Calu3 (cell line): ENCODE data around the gene FRMD1. TPM values are rescaled to one million over a fixed set of nuclear protein-coding genes. Genes with fewer than 3 reads are reported as not detected.
"Not testable (repeated sequence)": the region's sequence is repeated elsewhere in the genome, so short reads cannot be mapped to it uniquely, and the experiment has no call there.

ENCODE experiments used
- BruUV-seq: library from RNA; stranded (reverse); fragments of 400-500 nt; replicated peaks from 2 replicates; lab custom pipeline; 2021; lab: Mats Ljungman, UMichigan
- CTCF ChIA-PET: fragments of 300-600 bp; sonication (Branson Sonifier 250); formaldehyde crosslinking; loops from one replicate; lab custom pipeline; 2022; ENCODE audit warnings: antibody characterized with exemption; lab: Charles Lee
- DNase-seq: peaks from one replicate; pipeline ENCODE4 v3.0.0; 2022
- H3K27ac Mint-ChIP-seq: one replicate; pipeline ENCODE4 v1.8.0; 2022; ENCODE audit warnings: mixed read lengths; ENCODE audit not compliant: unreplicated experiment
- H3K27me3 Mint-ChIP-seq: one replicate; pipeline ENCODE4 v1.8.0; 2022; ENCODE audit warnings: mixed read lengths; ENCODE audit not compliant: unreplicated experiment
- H3K36me3 Mint-ChIP-seq: one replicate; pipeline ENCODE4 v1.8.0; 2022; ENCODE audit warnings: mild to moderate bottlenecking, moderate library complexity, mixed read lengths; ENCODE audit not compliant: insufficient read depth, unreplicated experiment
- H3K4me1 Mint-ChIP-seq: one replicate; pipeline ENCODE4 v1.8.0; 2022; ENCODE audit warnings: mild to moderate bottlenecking, low read depth, mixed read lengths; ENCODE audit not compliant: unreplicated experiment
- H3K4me3 Mint-ChIP-seq: one replicate; pipeline ENCODE4 v1.8.0; 2022; ENCODE audit warnings: mild to moderate bottlenecking, low read depth, moderate library complexity, mixed read lengths; ENCODE audit not compliant: unreplicated experiment
- H3K9me3 Mint-ChIP-seq: one replicate; pipeline ENCODE4 v1.8.0; 2022; ENCODE audit warnings: low read depth, mixed read lengths; ENCODE audit not compliant: unreplicated experiment
- intact Hi-C: fragments of 100-400 bp; cut with micrococcal nuclease; formaldehyde crosslinking; loops from one replicate; pipeline ENCODE4 v1.10.0; 2022; ENCODE audit not compliant: unreplicated experiment
- total RNA-seq: library from RNA; stranded (reverse); gene quantifications from 2 replicates; pipeline ENCODE4 v1.2.3, GENCODE V29; 2022
- TF ChIP-seq, protein P1 (sequence below): fragments of 200-600 bp; IDR thresholded peaks from one replicate; pipeline ENCODE4 v1.8.0; 2022; ENCODE audit warnings: antibody characterized with exemption; ENCODE audit not compliant: unreplicated experiment

The FRMD1 gene
- total RNA-seq, 1 experiment from 2014 or later, result not detected

GRCh38 chr6:168082860-168083513 lies 4.0 kb upstream of the FRMD1 start:
- no TSS peak for BruUV-seq
- no peaks in the 10 kb centered on the region for H3K36me3 Mint-ChIP-seq
- peaks cover 90% of the 10 kb centered on the region for H3K27me3 Mint-ChIP-seq
- no peaks in the 10 kb centered on the region for H3K4me1 Mint-ChIP-seq
- H3K9me3 Mint-ChIP-seq, result no peaks in the 10 kb centered on the region
- intact Hi-C loops, result no loop called here
- no peak overlapping the region for H3K27ac Mint-ChIP-seq
- CTCF ChIA-PET, result no interaction called here
- TF ChIP-seq, protein P1, sequence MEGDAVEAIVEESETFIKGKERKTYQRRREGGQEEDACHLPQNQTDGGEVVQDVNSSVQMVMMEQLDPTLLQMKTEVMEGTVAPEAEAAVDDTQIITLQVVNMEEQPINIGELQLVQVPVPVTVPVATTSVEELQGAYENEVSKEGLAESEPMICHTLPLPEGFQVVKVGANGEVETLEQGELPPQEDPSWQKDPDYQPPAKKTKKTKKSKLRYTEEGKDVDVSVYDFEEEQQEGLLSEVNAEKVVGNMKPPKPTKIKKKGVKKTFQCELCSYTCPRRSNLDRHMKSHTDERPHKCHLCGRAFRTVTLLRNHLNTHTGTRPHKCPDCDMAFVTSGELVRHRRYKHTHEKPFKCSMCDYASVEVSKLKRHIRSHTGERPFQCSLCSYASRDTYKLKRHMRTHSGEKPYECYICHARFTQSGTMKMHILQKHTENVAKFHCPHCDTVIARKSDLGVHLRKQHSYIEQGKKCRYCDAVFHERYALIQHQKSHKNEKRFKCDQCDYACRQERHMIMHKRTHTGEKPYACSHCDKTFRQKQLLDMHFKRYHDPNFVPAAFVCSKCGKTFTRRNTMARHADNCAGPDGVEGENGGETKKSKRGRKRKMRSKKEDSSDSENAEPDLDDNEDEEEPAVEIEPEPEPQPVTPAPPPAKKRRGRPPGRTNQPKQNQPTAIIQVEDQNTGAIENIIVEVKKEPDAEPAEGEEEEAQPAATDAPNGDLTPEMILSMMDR, result no peak
- no peak overlapping the region for H3K4me3 Mint-ChIP-seq
- DNase-seq, result no peak

DNA sequence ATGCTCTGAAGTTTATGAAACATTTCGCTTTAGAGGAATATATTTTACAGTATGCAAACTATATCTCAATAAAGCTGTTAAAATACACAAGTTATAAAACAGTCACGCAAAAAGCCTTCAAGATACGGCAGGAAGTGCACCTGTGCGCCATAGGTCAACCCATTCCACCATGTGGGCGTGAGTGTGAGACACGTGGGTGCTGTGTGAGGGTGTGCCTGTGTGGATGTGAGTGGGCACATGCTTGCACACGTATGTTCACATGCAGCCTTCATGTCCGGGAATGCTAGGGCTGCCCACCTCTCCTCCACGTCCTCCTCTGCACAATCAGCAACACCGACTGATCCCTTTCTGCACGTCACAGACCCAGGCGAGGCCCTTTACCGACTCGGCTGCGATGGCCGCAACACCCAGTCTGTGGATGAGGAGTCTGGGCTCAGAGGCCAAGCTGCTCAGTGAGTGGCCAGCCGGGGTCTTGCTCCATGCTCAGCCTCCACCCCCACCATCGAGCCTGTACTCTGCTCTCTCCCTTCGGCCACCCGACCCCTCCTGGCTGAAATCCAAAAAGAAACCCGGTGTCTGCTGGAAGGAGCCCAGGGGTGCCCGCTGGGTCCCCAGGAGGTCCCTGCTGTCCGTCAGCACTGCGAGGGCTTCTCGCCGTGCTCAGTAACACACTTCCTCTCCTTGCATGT lies 3.0 kb upstream of the FRMD1 start:
- no peak for DNase-seq
- no TSS peak for BruUV-seq
- CTCF ChIA-PET, result no interaction called here
- TF ChIP-seq, protein P1, result no peak
- Mint-ChIP-seq H3K27ac (no peak overlapping the region), H3K4me1 (no peaks in the 10 kb centered on the region), H3K36me3 (no peaks in the 10 kb centered on the region), H3K4me3 (no peak overlapping the region), H3K9me3 (no peaks in the 10 kb centered on the region), H3K27me3 (peaks cover 86% of the 10 kb centered on the region)
- intact Hi-C loops, result no loop called here

DNA sequence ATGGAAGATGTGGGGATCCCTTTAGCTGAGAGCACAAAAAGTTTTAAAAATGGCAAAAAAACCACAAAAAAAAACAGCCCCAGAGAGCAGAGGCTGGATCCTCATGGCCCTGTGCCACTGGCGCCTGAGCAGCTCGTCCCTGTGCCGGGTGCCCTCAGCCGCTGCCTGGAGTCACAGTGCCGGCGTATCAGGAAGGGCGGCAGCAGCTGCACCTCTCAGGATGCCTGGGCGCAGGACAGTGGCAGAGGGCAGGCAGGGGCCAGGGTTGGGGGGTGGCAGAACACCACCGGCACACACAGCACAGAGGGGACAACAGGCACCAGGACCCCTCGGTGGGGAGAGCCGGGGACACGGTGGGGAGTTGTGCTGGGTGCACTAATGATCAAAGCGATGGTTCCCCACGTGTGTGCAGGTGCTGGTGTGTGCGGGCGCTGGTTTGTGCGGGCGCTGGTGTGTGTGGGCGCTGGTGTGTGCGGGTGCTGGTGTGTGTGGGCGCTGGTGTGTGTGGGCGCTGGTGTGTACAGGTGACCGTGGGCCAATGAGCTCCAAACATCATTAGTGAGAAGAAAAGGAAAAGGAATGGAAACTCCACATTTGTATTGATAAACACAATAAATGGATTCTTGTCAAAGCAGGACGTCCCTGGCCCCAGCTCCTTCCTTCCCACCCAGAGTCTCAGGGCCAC lies 1.5 kb upstream of the FRMD1 start:
- Mint-ChIP-seq H3K4me1 (no peaks in the 10 kb centered on the region), H3K4me3 (no peak overlapping the region), H3K36me3 (no peaks in the 10 kb centered on the region), H3K27me3 (peaks cover 84% of the 10 kb centered on the region), H3K9me3 (no peaks in the 10 kb centered on the region), H3K27ac (no peak overlapping the region)
- intact Hi-C loops, result no loop called here
- TF ChIP-seq, protein P1, result no peak
- no peak for DNase-seq
- CTCF ChIA-PET, result interaction anchor here (0.6 kb wide), 1 partner anchor 546 kb away, joined by 3 read pairs; no protein-coding TSS in a partner anchor
- BruUV-seq, result no TSS peak

DNA sequence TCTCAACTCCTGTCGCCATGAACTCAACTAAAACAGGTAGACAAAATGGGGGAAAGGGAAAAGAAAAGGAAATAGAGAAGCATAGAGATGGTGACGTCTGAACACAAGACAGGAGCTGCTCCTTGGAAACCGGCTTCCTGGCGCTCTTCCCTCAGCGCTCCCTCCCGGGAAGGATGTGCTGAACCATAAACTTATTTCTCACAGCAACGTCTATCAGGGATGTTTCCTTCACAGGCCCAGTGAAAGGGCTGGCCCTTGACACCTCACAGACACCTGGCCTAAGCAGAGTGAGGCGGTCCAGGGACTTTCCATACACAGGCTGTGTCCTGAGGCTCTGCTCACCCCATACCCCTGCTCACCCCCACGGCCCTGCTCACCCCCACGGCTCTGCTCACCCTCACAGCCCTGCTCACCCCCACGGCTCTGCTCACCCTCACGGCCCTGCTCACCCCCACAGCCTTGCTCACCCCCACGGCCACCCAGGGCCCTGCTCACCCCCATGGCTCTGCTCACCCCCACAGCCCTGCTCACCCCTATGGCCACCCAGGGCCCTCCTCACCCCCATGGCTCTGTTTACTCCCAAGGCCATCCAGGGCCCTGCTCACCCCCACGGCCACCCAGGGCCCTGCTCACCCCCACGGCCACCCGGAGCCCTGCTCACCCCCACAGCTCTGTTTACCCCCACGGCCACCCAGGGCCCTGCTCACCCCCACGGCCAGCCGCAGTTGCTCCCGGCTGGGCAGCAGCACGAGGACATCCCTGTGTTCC lies 653 bp downstream of the FRMD1 start:
- no peak for DNase-seq
- Mint-ChIP-seq H3K27me3 (peaks cover 71% of the 10 kb centered on the region), H3K36me3 (no peaks in the 10 kb centered on the region), H3K9me3 (no peaks in the 10 kb centered on the region), H3K4me3 (no peak overlapping the region), H3K4me1 (no peaks in the 10 kb centered on the region), H3K27ac (no peak overlapping the region)
- no TSS peak for BruUV-seq
- TF ChIP-seq, protein P1, result no peak
- CTCF ChIA-PET, result no interaction called here
- intact Hi-C loops, result no loop called here

DNA sequence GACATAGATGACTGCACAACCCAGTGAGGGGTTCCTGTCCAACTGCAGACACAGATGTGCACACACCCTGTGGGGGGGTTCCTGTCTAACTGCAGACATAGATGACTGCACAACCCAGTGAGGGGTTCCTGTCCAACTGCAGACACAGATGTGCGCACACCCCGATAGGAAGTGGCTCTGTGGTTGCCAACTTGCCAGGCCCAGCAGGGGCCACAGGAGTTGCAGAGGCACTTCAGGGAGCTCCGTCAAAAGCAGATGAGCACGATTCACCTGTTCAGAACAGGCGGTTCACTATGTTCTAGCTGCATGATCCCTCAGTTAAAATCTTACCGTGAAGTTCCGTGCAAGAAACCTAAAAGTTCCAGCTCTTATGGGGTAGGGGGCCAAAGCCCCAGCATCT lies 1.6 kb downstream of the FRMD1 start:
- H3K36me3 Mint-ChIP-seq, H3K9me3 Mint-ChIP-seq, H3K27ac Mint-ChIP-seq, H3K4me3 Mint-ChIP-seq, H3K4me1 Mint-ChIP-seq, BruUV-seq, CTCF ChIA-PET, intact Hi-C loops, DNase-seq: not testable (repeated sequence)
- peaks cover 71% of the 10 kb centered on the region for H3K27me3 Mint-ChIP-seq
